ENCODE measurements around the gene SPHKAP.
A peak's percentile ranks its signal among the peaks of the same experiment; 100 is the strongest.
"Not testable (repeated sequence)": the region's sequence is repeated elsewhere in the genome, so short reads cannot be mapped to it uniquely, and the experiment has no call there.

The SPHKAP gene

DNA sequence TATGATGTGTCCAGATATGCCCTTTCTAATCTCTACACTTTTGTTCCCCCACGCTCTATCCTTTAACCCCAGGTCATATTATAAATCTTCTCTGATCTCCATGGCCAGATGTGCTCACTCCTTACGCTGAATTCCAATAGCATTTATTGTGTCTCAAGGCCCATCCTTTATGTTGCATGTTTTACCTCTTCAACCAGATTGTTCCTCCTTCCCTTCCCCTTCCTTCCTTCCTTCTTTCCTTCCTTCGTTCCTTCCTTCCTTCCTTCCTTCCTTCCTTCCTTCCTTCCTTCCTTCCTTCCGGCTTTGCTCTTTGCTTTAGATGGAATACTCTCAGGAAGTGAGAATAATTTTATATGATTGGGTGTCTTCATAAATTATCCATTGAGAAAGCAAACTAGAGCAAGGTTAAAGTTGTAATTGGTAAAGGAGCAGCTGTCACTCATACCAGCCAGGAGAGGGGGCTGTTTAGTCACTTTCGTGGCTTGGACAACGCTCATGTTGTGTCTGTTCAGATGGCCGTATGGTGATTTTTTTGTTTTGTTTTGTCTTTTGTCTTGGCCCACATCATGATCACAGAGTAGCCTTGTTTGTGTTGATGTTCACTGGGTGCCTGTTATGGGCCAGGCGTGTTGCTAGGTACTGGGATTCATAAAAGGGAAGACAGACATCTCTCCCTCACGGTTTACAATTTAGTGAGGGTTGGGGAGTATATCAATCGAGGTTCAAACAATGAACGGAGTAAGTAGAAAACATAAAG lies 242.0 kb downstream of the SPHKAP start:
- Histone ChIP-seq H3K4me3 (ENCODE audit: low read depth, low read length) (no peak overlapping the region), H3K27me3 (ENCODE audit: insufficient read depth, low read depth, severe bottlenecking) (no peaks in the 10 kb centered on the region), H3K36me3 (no peaks in the 10 kb centered on the region), H3K27ac (no peak overlapping the region), H3K9me3 (ENCODE audit: severe bottlenecking) (no peaks in the 10 kb centered on the region)
- TF ChIP-seq, protein P1, sequence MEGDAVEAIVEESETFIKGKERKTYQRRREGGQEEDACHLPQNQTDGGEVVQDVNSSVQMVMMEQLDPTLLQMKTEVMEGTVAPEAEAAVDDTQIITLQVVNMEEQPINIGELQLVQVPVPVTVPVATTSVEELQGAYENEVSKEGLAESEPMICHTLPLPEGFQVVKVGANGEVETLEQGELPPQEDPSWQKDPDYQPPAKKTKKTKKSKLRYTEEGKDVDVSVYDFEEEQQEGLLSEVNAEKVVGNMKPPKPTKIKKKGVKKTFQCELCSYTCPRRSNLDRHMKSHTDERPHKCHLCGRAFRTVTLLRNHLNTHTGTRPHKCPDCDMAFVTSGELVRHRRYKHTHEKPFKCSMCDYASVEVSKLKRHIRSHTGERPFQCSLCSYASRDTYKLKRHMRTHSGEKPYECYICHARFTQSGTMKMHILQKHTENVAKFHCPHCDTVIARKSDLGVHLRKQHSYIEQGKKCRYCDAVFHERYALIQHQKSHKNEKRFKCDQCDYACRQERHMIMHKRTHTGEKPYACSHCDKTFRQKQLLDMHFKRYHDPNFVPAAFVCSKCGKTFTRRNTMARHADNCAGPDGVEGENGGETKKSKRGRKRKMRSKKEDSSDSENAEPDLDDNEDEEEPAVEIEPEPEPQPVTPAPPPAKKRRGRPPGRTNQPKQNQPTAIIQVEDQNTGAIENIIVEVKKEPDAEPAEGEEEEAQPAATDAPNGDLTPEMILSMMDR (IDR thresholded peaks at IDR 0.05; ENCODE audit: low read depth, low read length), result peak; percentile 79
- peak; percentile 46 for DNase-seq

DNA sequence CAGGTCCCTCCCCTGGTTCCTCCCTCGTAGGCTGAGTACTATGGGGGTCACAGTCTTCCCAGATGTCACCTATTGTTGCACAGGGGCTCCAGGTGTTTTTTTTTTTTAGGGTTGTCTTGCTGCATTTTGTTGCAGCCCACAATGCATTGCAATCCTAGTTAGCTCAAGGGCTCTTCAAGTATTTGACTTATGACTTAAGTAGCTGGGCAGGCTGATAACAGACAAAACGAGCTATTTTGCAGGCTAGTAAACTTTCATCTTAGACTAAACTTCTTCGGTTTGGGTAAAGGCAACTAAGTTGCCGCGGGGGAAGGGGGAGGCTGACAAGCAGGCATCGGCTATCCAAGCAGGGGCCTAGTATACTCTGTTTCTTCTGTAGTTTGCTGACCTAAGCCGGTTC lies 245.2 kb downstream of the SPHKAP start:
- not testable (repeated sequence) for H3K4me3 ChIP-seq (ENCODE audit: low read depth, low read length); H3K27me3 ChIP-seq (ENCODE audit: insufficient read depth, low read depth, severe bottlenecking); H3K9me3 ChIP-seq (ENCODE audit: severe bottlenecking); H3K27ac ChIP-seq; DNase-seq; H3K36me3 ChIP-seq

DNA sequence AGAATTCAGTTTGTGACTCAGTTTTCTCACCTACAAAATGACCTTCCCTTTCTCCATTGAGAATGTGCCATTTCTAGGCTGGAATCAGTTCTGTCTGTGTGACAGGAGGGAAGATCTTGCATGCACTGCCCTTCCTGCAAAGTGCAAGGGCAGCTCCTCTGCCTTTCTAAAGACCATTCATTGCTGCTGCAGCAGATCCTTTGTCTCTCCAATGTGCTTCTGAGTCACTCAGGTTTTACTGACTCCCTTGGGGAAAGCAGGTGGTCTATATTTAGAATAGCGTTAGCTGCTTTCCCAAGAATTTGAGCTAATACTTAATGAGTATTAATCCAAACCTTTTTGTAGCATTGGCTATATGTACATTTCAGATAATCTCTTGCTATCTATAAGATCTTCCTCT lies 247.6 kb downstream of the SPHKAP start:
- Histone ChIP-seq H3K27me3 (ENCODE audit: insufficient read depth, low read depth, severe bottlenecking) (no peaks in the 10 kb centered on the region), H3K36me3 (no peaks in the 10 kb centered on the region), H3K27ac (no peak overlapping the region), H3K9me3 (ENCODE audit: severe bottlenecking) (no peaks in the 10 kb centered on the region), H3K4me3 (ENCODE audit: low read depth, low read length) (no peak overlapping the region)
- TF ChIP-seq, protein P1 (IDR thresholded peaks at IDR 0.05; ENCODE audit: low read depth, low read length), result no peak
- no peak for DNase-seq

DNA sequence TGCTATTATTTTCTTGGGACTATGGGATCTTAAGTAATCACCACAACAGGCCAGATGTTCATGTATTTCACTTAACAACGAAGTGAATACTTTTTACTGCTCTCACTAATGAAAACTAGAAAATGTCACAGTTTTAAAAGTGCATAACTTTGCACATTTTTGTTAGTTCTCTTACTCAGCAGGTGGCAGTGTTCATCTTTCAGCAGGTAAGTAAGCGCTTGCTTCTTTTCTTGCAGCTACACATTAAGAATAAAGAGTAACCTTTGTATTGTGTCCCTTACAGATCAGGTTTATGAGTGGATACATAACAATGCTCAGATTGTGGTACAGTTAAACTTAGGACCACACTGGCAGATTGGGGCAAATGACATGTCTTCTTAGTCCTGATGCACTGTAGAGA lies 249.1 kb downstream of the SPHKAP start:
- H3K4me3 ChIP-seq (ENCODE audit: low read depth, low read length), result no peak overlapping the region
- no peaks in the 10 kb centered on the region for H3K27me3 ChIP-seq (ENCODE audit: insufficient read depth, low read depth, severe bottlenecking)
- no peak for DNase-seq
- H3K27ac ChIP-seq, result no peak overlapping the region
- no peaks in the 10 kb centered on the region for H3K36me3 ChIP-seq
- H3K9me3 ChIP-seq (ENCODE audit: severe bottlenecking), result peaks cover 2% of the 10 kb centered on the region
- TF ChIP-seq, protein P1 (IDR thresholded peaks at IDR 0.05; ENCODE audit: low read depth, low read length), result no peak

DNA sequence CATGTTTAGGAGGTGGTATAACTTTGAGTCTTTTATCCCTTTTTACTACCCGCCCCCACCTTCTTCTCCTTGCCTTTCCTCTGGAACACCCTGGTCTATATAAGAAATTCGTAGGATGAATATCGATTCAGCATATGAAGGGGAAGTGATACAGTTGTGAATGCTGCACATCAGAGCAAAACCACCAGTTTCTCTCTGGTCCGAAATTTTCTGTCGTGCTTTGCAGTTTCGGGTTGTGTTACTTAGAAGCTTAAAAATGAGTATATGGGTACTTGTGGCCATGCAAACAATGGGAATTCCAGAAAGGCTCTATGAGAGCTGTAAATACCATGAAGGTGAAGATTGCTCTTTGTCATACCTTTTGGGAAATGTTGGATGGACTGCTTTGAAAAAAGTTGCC lies 249.5 kb downstream of the SPHKAP start:
- TF ChIP-seq, protein P1 (IDR thresholded peaks at IDR 0.05; ENCODE audit: low read depth, low read length), result no peak
- Histone ChIP-seq H3K27ac (no peak overlapping the region), H3K27me3 (ENCODE audit: insufficient read depth, low read depth, severe bottlenecking) (peaks cover 3% of the 10 kb centered on the region), H3K36me3 (no peaks in the 10 kb centered on the region), H3K9me3 (ENCODE audit: severe bottlenecking) (peaks cover 2% of the 10 kb centered on the region), H3K4me3 (ENCODE audit: low read depth, low read length) (no peak overlapping the region)
- no peak for DNase-seq
